BJ (cell line): Measurements from ENCODE around the gene CIB1. TPM values are rescaled to one million over a fixed set of nuclear protein-coding genes. Genes with fewer than 3 reads are reported as not detected.

Source experiments
- CTCF ChIA-PET: fragments of 350-600 bp; formaldehyde crosslinking; extraction: SDS; loops from one replicate; lab custom pipeline; 2021; ENCODE audit warnings: antibody characterized with exemption, inconsistent platforms; lab: Yijun Ruan, JAX
- POLR2A ChIA-PET: fragments of 300-600 bp; sonication (Branson Sonifier 250); formaldehyde crosslinking; extraction: SDS; loops from one replicate; lab custom pipeline; 2021; ENCODE audit warnings: antibody characterized with exemption; lab: Charles Lee
- DNase-seq: peaks from one replicate; pipeline ENCODE4 v3.0.0-alpha.2; 2011; ENCODE audit warnings: low read depth
- H3K27me3 ChIP-seq: 2 replicates; pipeline ENCODE4 v1.6.0; 2011; ENCODE audit warnings: low read length; ENCODE audit not compliant: control insufficient read depth, insufficient read depth
- H3K36me3 ChIP-seq: 2 replicates; pipeline ENCODE4 v1.5.1; 2011; ENCODE audit warnings: low read length; ENCODE audit not compliant: control insufficient read depth, insufficient read depth
- H3K4me3 ChIP-seq: 2 replicates; pipeline ENCODE4 v1.5.1; 2011; ENCODE audit warnings: low read depth, mild to moderate bottlenecking, control low read depth, low read length
- polyA plus RNA-seq: library from polyadenylated mRNA; depleted of rRNA; stranded (reverse); fragments of >200 nt; gene quantifications from 2 replicates; pipeline ENCODE4 v1.2.3, GENCODE V29; 2011
- TF ChIP-seq, protein P1 (sequence below): IDR thresholded peaks from 2 replicates; pipeline ENCODE4 v1.5.1; 2011; ENCODE audit warnings: low read depth, mild to moderate bottlenecking, control low read depth, inconsistent platforms, low read length, moderate library complexity; ENCODE audit not compliant: insufficient read depth

Gene CIB1
- polyA plus RNA-seq, 1 experiment: 102 TPM

DNA sequence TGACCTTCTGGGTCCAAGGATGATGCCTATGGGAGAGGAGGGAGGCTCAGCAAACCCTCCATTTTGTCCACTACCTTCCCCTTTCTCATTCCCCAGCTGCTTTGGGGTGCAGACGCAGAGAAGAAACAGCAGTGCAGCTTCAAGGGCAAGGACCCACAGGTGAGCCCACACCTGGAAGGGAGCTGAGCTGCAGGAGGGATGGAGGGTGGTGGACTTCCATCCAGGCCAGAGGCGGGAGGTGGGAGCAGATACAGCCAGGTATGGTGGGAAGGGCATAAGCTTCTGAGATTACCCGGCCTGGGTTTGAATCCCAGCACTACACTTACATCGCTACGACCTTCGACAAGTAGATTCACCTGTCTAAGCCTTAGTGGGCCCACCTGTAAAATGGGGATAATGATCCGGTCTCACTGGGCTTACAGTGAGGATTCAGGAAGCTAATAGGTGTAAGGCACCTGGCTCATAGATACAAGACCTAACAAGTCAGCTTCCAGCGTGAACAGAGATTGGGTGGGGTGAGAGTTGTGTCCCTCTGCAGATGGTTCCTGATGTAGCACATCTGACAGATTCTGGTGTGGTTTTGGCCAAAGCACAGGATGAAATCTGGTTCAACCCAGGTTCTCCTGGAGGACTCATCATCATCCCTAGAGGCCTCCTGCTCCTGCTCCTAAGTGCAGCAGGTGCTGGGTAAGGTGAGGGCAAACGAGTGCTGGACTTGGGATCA is 15.9 kb downstream of the CIB1 start:
- no peak for DNase-seq
- ChIA-PET CTCF (interaction anchor here (1.1 to 5.5 kb wide), 5 partner anchors 11 to 118 kb away, joined by 3 to 43 read pairs (median 4); partner anchors contain the start of gene SEMA4B), POLR2A (no interaction called here)
- TF ChIP-seq, protein P1, sequence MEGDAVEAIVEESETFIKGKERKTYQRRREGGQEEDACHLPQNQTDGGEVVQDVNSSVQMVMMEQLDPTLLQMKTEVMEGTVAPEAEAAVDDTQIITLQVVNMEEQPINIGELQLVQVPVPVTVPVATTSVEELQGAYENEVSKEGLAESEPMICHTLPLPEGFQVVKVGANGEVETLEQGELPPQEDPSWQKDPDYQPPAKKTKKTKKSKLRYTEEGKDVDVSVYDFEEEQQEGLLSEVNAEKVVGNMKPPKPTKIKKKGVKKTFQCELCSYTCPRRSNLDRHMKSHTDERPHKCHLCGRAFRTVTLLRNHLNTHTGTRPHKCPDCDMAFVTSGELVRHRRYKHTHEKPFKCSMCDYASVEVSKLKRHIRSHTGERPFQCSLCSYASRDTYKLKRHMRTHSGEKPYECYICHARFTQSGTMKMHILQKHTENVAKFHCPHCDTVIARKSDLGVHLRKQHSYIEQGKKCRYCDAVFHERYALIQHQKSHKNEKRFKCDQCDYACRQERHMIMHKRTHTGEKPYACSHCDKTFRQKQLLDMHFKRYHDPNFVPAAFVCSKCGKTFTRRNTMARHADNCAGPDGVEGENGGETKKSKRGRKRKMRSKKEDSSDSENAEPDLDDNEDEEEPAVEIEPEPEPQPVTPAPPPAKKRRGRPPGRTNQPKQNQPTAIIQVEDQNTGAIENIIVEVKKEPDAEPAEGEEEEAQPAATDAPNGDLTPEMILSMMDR: no peak
- no peak overlapping the region for H3K4me3 ChIP-seq
- no peaks in the 10 kb centered on the region for H3K27me3 ChIP-seq
- H3K36me3 ChIP-seq: peaks cover 2% of the 10 kb centered on the region

DNA sequence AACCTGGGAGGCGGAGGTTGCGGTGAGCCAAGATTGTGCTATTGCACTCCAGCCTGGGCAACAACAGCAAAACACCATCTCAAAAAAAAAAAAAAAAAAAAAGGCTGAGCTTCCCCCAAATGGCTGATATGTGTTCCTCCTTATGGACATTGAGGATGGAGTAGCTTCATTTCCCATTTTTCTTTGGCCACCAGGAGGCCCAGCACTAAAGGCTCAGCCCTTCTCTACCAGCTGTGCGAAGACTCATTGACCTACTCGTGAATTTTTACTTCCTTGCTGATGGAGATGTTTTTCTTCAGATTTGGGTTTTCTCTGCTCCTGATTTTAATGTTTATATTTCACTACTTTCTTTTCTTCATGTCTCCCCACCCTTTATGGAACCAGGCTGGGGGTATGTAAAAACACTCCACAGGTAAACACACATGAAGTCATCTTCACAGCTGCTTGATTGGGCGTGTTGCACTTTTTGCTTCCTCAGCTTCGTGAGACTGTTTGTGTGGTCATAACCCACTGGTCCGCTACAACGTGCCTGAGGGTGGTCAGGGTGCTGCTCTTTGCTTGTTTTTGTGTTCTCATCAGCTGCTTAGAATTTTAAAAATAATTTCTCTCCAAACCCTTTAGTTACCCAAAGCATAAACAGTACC is 19.1 kb downstream of the CIB1 start:
- DNase-seq: no peak
- ChIA-PET CTCF (interaction anchor here (0.8 to 1.6 kb wide), 6 partner anchors 10 to 130 kb away, joined by 3 to 5 read pairs (median 4); partner anchors contain the start of genes SEMA4B and TTLL13), POLR2A (no interaction called here)
- Histone ChIP-seq H3K36me3 (peaks cover 3% of the 10 kb centered on the region), H3K27me3 (no peaks in the 10 kb centered on the region), H3K4me3 (no peak overlapping the region)
- TF ChIP-seq, protein P1: peak; percentile 41

DNA sequence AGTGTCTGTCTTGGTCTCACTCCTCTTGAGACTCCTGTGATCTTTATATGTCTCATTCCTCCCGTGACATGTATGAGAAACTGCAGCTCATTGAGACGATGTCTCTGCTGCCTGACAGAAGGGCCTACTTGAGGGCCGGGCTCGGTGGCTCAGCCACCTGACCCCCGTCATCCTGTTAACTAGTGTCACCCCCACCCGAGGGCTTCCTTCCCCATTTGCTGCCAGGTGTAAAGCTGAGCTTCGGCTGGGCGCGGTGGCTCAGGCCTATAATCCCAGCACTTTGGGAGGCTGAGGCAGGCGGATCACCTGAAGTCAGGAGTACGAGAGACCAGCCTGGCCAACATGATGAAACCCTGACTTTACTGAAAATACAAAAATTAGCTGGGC is 19.9 kb downstream of the CIB1 start:
- Histone ChIP-seq H3K27me3 (no peaks in the 10 kb centered on the region), H3K36me3 (peaks cover 3% of the 10 kb centered on the region), H3K4me3 (no peak overlapping the region)
- DNase-seq: no peak
- POLR2A ChIA-PET: no interaction called here
- TF ChIP-seq, protein P1: no peak
- CTCF ChIA-PET: interaction anchor here (0.8 to 1.6 kb wide), 6 partner anchors 9 to 129 kb away, joined by 3 to 5 read pairs (median 4); partner anchors contain the start of gene TTLL13

DNA sequence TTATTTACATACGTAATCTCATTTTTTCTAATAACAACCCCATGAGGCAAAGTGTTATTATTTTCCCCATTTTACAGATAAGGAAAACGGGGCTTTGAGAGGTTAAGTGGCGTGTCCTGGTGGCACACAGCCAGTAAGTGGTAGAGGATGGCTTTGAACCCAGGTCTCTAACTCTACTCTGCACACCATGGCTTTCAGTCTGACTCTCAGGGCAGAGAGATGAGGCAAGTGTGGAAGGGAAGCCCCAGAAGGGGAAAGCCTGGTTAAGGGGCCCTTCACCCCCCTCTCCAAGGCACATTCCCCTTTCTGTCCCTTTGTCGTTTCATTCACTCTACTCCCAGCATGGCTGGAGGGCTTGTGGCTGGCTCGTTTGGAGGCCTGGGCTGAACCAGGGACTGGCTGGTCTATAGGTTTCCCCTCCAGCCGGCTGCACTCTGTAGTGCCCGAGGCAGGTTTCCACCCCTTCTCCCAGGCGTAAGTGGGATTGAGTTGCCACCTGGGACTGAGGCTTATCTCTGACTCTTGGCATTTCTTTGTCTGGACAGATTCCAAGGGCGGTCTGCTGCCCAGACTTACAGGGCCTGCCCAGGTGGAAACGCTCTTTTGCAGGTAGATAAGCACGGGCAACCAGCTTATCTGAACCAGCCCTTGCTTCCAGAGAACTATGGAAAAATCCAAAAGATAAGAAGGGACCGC is 20.5 kb downstream of the CIB1 start:
- Histone ChIP-seq H3K27me3 (no peaks in the 10 kb centered on the region), H3K4me3 (no peak overlapping the region), H3K36me3 (peaks cover 3% of the 10 kb centered on the region)
- no peak for DNase-seq
- CTCF ChIA-PET: interaction anchor here (0.8 to 1.6 kb wide), 5 partner anchors 8 to 40 kb away, joined by 3 to 5 read pairs (median 4); partner anchors contain the start of gene TTLL13
- POLR2A ChIA-PET: no interaction called here
- TF ChIP-seq, protein P1: no peak
